ENCODE data around the gene ERFE. TPM values are rescaled to one million over a fixed set of nuclear protein-coding genes. Genes with fewer than 3 reads are reported as not detected.

The ERFE gene
- total RNA-seq, 1 experiment from 2014 or later, result 4.5 TPM

- Mint-ChIP-seq H3K27ac (no peak overlapping the region), H3K36me3 (no peaks in the 10 kb centered on the region), H3K4me3 (no peak overlapping the region), H3K9me3 (no peaks in the 10 kb centered on the region), H3K4me1 (no peaks in the 10 kb centered on the region), H3K27me3 (ENCODE audit: low read depth) (no peaks in the 10 kb centered on the region)
- CTCF ChIA-PET, result interaction anchor here (1.0 kb wide), 1 partner anchor 211 kb away, joined by 3 read pairs; no protein-coding TSS in a partner anchor
- ATAC-seq (no peak), DNase-seq (ENCODE audit: low spot score) (no peak)
- TF ChIP-seq ZNF532 (CRISPR knock-in tag; IDR thresholded peaks at IDR 0.05; ENCODE audit: borderline replicate concordance) (no peak), CDX4 (CRISPR knock-in tag; IDR thresholded peaks at IDR 0.05; ENCODE audit: borderline replicate concordance) (no peak), FOXJ3 (CRISPR knock-in tag; IDR thresholded peaks at IDR 0.05; ENCODE audit: borderline replicate concordance) (no peak), TP53 (CRISPR knock-in tag; IDR thresholded peaks at IDR 0.05) (no peak), JAZF1 (CRISPR knock-in tag; IDR thresholded peaks at IDR 0.05) (no peak), ATF3 (CRISPR knock-in tag; conservative IDR thresholded peaks at IDR 0.05) (no peak), ZNF425 (CRISPR knock-in tag; conservative IDR thresholded peaks at IDR 0.05) (no peak), NFE2L1 (CRISPR knock-in tag; IDR thresholded peaks at IDR 0.05) (no peak), SP1 (CRISPR knock-in tag; conservative IDR thresholded peaks at IDR 0.05) (no peak)
- POLR2A ChIA-PET, result interaction anchor here (1.5 kb wide), 1 partner anchor 14 kb away, joined by 4 read pairs; no protein-coding TSS in a partner anchor
Observed at GRCh38 chr2:238134393-238134785, 24.4 kb upstream of the ERFE start.

GRCh38 chr2:238135601-238136150, 23.1 kb upstream of the ERFE start:
- H3K27me3 Mint-ChIP-seq (ENCODE audit: low read depth), result no peaks in the 10 kb centered on the region
- CTCF ChIA-PET, result interaction anchor here (1.0 kb wide), 2 partner anchors 29 to 128 kb away, joined by 3 read pairs; no protein-coding TSS in a partner anchor
- H3K4me1 Mint-ChIP-seq, result no peaks in the 10 kb centered on the region
- no peak for DNase-seq (ENCODE audit: low spot score)
- H3K36me3 Mint-ChIP-seq, result no peaks in the 10 kb centered on the region
- no peak overlapping the region for H3K4me3 Mint-ChIP-seq
- H3K9me3 Mint-ChIP-seq, result no peaks in the 10 kb centered on the region
- ATAC-seq, result no peak
- POLR2A ChIA-PET, result no interaction called here
- no peak overlapping the region for H3K27ac Mint-ChIP-seq
- TF ChIP-seq USF2 (CRISPR knock-in tag; IDR thresholded peaks at IDR 0.05) (no peak), ZSCAN18 (CRISPR knock-in tag; IDR thresholded peaks at IDR 0.05) (no peak), NFYB (CRISPR knock-in tag; conservative IDR thresholded peaks at IDR 0.05; ENCODE audit: low read depth) (no peak), ZBTB43 (CRISPR knock-in tag; IDR thresholded peaks at IDR 0.05) (no peak), IRF1 (CRISPR knock-in tag; IDR thresholded peaks at IDR 0.05) (no peak), MYBL2 (CRISPR knock-in tag; IDR thresholded peaks at IDR 0.05) (no peak), ZNF232 (CRISPR knock-in tag; IDR thresholded peaks at IDR 0.05) (no peak), PREB (CRISPR knock-in tag; IDR thresholded peaks at IDR 0.05; ENCODE audit: borderline replicate concordance) (no peak), GTF2I (CRISPR knock-in tag; conservative IDR thresholded peaks at IDR 0.05) (no peak), FOXP4 (CRISPR knock-in tag; IDR thresholded peaks at IDR 0.05) (no peak)

All from WTC11 (cell line).